Type B pancreatic cell (in vitro differentiated cells): ENCODE results near the gene ZNF385A. TPM values are rescaled to one million over a fixed set of nuclear protein-coding genes. Genes with fewer than 3 reads are reported as not detected.

Source experiments
- DNase-seq: peaks from one replicate; pipeline ENCODE4 v3.0.0; 2021; ENCODE audit warnings: mixed read lengths; ENCODE audit not compliant: unreplicated experiment; ENCODE audit errors: extremely low spot score
- H3K27ac Mint-ChIP-seq: 2 replicates; pipeline ENCODE4 v1.8.0; 2021; ENCODE audit warnings: mild to moderate bottlenecking, mixed read lengths
- H3K27me3 Mint-ChIP-seq: 2 replicates; pipeline ENCODE4 v1.8.0; 2021; ENCODE audit warnings: mixed read lengths
- H3K36me3 Mint-ChIP-seq: 2 replicates; pipeline ENCODE4 v1.8.0; 2021; ENCODE audit warnings: mixed read lengths
- H3K4me1 Mint-ChIP-seq: one replicate; pipeline ENCODE4 v1.8.0; 2021; ENCODE audit warnings: mixed read lengths; ENCODE audit not compliant: unreplicated experiment
- H3K4me3 Mint-ChIP-seq: 2 replicates; pipeline ENCODE4 v1.8.0; 2021; ENCODE audit warnings: mild to moderate bottlenecking, mixed read lengths
- H3K9me3 Mint-ChIP-seq: 2 replicates; pipeline ENCODE4 v1.8.0; 2021; ENCODE audit warnings: mixed read lengths
- CTCF ChIP-seq: fragments of 200-600 bp; sonication (generic); conservative IDR thresholded peaks from 2 replicates; pipeline ENCODE4 v1.5.0; 2021; ENCODE audit warnings: antibody characterized with exemption, mild to moderate bottlenecking
- total RNA-seq: library from RNA; stranded (reverse); gene quantifications from 2 replicates; pipeline ENCODE4 v1.2.1, GENCODE V29; 2021; ENCODE audit warnings: low replicate concordance

ZNF385A gene
- total RNA-seq, 1 donor from 2014 or later = 29.5 TPM

GRCh38 chr12:54378796-54379397 is 5.6 kb downstream of the ZNF385A start:
- DNase-seq = no peak
- H3K9me3 Mint-ChIP-seq = no peaks in the 10 kb centered on the region
- peaks cover 14% of the 10 kb centered on the region for H3K36me3 Mint-ChIP-seq
- H3K27ac Mint-ChIP-seq = no peak overlapping the region
- H3K4me1 Mint-ChIP-seq = peaks cover 22% of the 10 kb centered on the region
- H3K27me3 Mint-ChIP-seq = no peaks in the 10 kb centered on the region
- TF ChIP-seq CTCF = no peak
- peak overlapping the region; percentile 87 for H3K4me3 Mint-ChIP-seq

GRCh38 chr12:54377797-54378515 is 6.6 kb downstream of the ZNF385A start:
- H3K4me1 Mint-ChIP-seq = peaks cover 20% of the 10 kb centered on the region
- H3K27me3 Mint-ChIP-seq = no peaks in the 10 kb centered on the region
- peak overlapping the region; percentile 87 for H3K4me3 Mint-ChIP-seq
- H3K36me3 Mint-ChIP-seq = peaks cover 12% of the 10 kb centered on the region
- TF ChIP-seq CTCF = no peak
- H3K27ac Mint-ChIP-seq = no peak overlapping the region
- no peak for DNase-seq
- H3K9me3 Mint-ChIP-seq = no peaks in the 10 kb centered on the region

GRCh38 chr12:54377007-54377406 is 7.5 kb downstream of the ZNF385A start:
- H3K9me3 Mint-ChIP-seq = no peaks in the 10 kb centered on the region
- TF ChIP-seq CTCF = no peak
- peak overlapping the region; percentile 66 for H3K27ac Mint-ChIP-seq
- H3K4me3 Mint-ChIP-seq = peak overlapping the region; percentile 77
- H3K27me3 Mint-ChIP-seq = no peaks in the 10 kb centered on the region
- peaks cover 27% of the 10 kb centered on the region for H3K4me1 Mint-ChIP-seq
- no peak for DNase-seq
- peaks cover 13% of the 10 kb centered on the region for H3K36me3 Mint-ChIP-seq

GRCh38 chr12:54376596-54376995 is 7.9 kb downstream of the ZNF385A start:
- H3K9me3 Mint-ChIP-seq = no peaks in the 10 kb centered on the region
- TF ChIP-seq CTCF = no peak
- H3K27ac Mint-ChIP-seq = peak overlapping the region; percentile 31
- peak overlapping the region; percentile 77 for H3K4me3 Mint-ChIP-seq
- H3K36me3 Mint-ChIP-seq = peaks cover 16% of the 10 kb centered on the region
- H3K27me3 Mint-ChIP-seq = no peaks in the 10 kb centered on the region
- peaks cover 28% of the 10 kb centered on the region for H3K4me1 Mint-ChIP-seq
- no peak for DNase-seq

- peak overlapping the region; percentile 25 for H3K4me3 Mint-ChIP-seq
- H3K27me3 Mint-ChIP-seq = no peaks in the 10 kb centered on the region
- H3K4me1 Mint-ChIP-seq = peaks cover 31% of the 10 kb centered on the region
- peak overlapping the region; percentile 23 for H3K27ac Mint-ChIP-seq
- no peak for DNase-seq
- no peak for TF ChIP-seq CTCF
- H3K9me3 Mint-ChIP-seq = no peaks in the 10 kb centered on the region
- H3K36me3 Mint-ChIP-seq = peaks cover 16% of the 10 kb centered on the region
These were observed 9.3 kb downstream of the ZNF385A start for GRCh38 chr12:54375259-54375579.
